Activated CD4-positive, alpha-beta T cell treated with anti-CD3 and anti-CD28 coated beads, Interleukin-2, amount 10 ng/mL, durations not matched to agents 7 days and 5 days (primary cell): ENCODE data around the gene RPP40. TPM values are rescaled to one million over a fixed set of nuclear protein-coding genes. Genes with fewer than 3 reads are reported as not detected.
"Not testable (repeated sequence)": the region's sequence is repeated elsewhere in the genome, so short reads cannot be mapped to it uniquely, and the experiment has no call there.

Experiments
- CTCF ChIA-PET: fragments of 350-600 bp; sonication (Branson Sonifier 250); formaldehyde crosslinking; loops from one replicate; lab custom pipeline; 2021; ENCODE audit warnings: antibody characterized with exemption; lab: Charles Lee
- POLR2A ChIA-PET: fragments of 350-600 bp; sonication (Branson Sonifier 250); formaldehyde crosslinking; loops from one replicate; lab custom pipeline; 2021; ENCODE audit warnings: antibody characterized with exemption; lab: Charles Lee
- DNase-seq: peaks from one replicate; pipeline ENCODE4 v3.0.0-alpha.2; 2020
- H3K27ac Mint-ChIP-seq: one replicate; pipeline ENCODE4 v1.8.0; 2021; ENCODE audit warnings: mild to moderate bottlenecking, moderate library complexity, mixed read lengths
- H3K27me3 Mint-ChIP-seq: one replicate; pipeline ENCODE4 v1.8.0; 2021; ENCODE audit warnings: mixed read lengths
- H3K36me3 Mint-ChIP-seq: one replicate; pipeline ENCODE4 v1.8.0; 2021; ENCODE audit warnings: low read depth, mixed read lengths
- H3K4me1 Mint-ChIP-seq: one replicate; pipeline ENCODE4 v1.8.0; 2021; ENCODE audit warnings: mixed read lengths
- H3K4me3 Mint-ChIP-seq: one replicate; pipeline ENCODE4 v1.8.0; 2021; ENCODE audit warnings: mild to moderate bottlenecking, moderate library complexity, mixed read lengths
- H3K9me3 Mint-ChIP-seq: one replicate; pipeline ENCODE4 v1.8.0; 2021; ENCODE audit warnings: mixed read lengths
- total RNA-seq, 2 experiments: library from RNA; stranded (reverse); gene quantifications; one replicate each; pipeline ENCODE4 v1.2.3, GENCODE V29; 2021

RPP40 gene
- total RNA-seq, 2 experiments from 2014 or later, result 5.8 to 6.2 TPM

GRCh38 chr6:5006222-5006621 lies 2.4 kb upstream of the RPP40 start:
- Mint-ChIP-seq H3K4me3 (no peak overlapping the region), H3K36me3 (peaks cover 2% of the 10 kb centered on the region), H3K27ac (no peak overlapping the region), H3K9me3 (no peaks in the 10 kb centered on the region), H3K27me3 (no peaks in the 10 kb centered on the region), H3K4me1 (peaks cover 21% of the 10 kb centered on the region)
- POLR2A ChIA-PET, result no interaction called here
- DNase-seq, result no peak
- CTCF ChIA-PET, result interaction anchor here (1.0 kb wide), 1 partner anchor 9 kb away, joined by 3 read pairs; no protein-coding TSS in a partner anchor

GRCh38 chr6:5005038-5005433 lies 1.2 kb upstream of the RPP40 start:
- H3K27me3 Mint-ChIP-seq, H3K27ac Mint-ChIP-seq, POLR2A ChIA-PET, CTCF ChIA-PET, H3K36me3 Mint-ChIP-seq, DNase-seq, H3K9me3 Mint-ChIP-seq: not testable (repeated sequence)
- Mint-ChIP-seq H3K4me1 (peaks cover 21% of the 10 kb centered on the region), H3K4me3 (peak overlapping the region; percentile 25)

- Mint-ChIP-seq H3K27me3 (no peaks in the 10 kb centered on the region), H3K27ac (peak overlapping the region; percentile 96), H3K4me3 (peak overlapping the region; percentile 88), H3K9me3 (no peaks in the 10 kb centered on the region), H3K4me1 (peaks cover 21% of the 10 kb centered on the region), H3K36me3 (peaks cover 9% of the 10 kb centered on the region)
- ChIA-PET CTCF (interaction anchor here (0.6 to 2.0 kb wide), 6 partner anchors 10 to 170 kb away, joined by 3 to 10 read pairs (median 4); no protein-coding TSS in a partner anchor), POLR2A (no interaction called here)
- DNase-seq, result no peak
Measured at GRCh38 chr6:5004373-5005037, 668 bp upstream of the RPP40 start.

DNA sequence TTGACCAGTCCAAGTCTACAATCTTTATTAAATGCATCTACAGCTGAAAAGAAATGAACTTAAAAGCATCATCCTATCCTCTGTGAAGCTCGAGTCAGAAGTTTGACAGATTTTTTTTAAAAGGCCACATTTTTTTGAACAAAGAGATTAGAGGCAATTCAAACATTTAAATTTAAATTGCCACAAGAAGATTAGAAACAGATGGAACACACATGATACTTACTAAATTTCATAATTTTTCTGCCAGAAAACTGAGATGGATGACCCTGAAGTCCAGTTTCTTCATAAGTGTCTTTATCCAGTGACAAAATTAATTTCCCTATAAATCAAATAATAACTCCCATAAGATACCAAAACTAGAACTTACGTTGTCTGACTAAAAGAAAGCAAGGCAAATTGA lies 4.3 kb downstream of the RPP40 start:
- no peaks in the 10 kb centered on the region for H3K9me3 Mint-ChIP-seq
- no peak for DNase-seq
- peaks cover 19% of the 10 kb centered on the region for H3K4me1 Mint-ChIP-seq
- H3K36me3 Mint-ChIP-seq, result peaks cover 13% of the 10 kb centered on the region
- CTCF ChIA-PET, result no interaction called here
- H3K27me3 Mint-ChIP-seq, result no peaks in the 10 kb centered on the region
- H3K27ac Mint-ChIP-seq, result no peak overlapping the region
- POLR2A ChIA-PET, result no interaction called here
- no peak overlapping the region for H3K4me3 Mint-ChIP-seq

- no peak for DNase-seq
- Mint-ChIP-seq H3K27ac (no peak overlapping the region), H3K9me3 (no peaks in the 10 kb centered on the region), H3K36me3 (peaks cover 16% of the 10 kb centered on the region), H3K27me3 (no peaks in the 10 kb centered on the region), H3K4me1 (peaks cover 9% of the 10 kb centered on the region), H3K4me3 (no peak overlapping the region)
- ChIA-PET CTCF (no interaction called here), POLR2A (no interaction called here)
Measured at GRCh38 chr6:4997862-4998261, 6.0 kb downstream of the RPP40 start.

- ChIA-PET CTCF (interaction anchor here (1.0 kb wide), 1 partner anchor 8 kb away, joined by 5 read pairs; no protein-coding TSS in a partner anchor), POLR2A (no interaction called here)
- Mint-ChIP-seq H3K36me3 (peaks cover 16% of the 10 kb centered on the region), H3K27ac (no peak overlapping the region), H3K4me1 (no peaks in the 10 kb centered on the region), H3K4me3 (no peak overlapping the region), H3K27me3 (no peaks in the 10 kb centered on the region), H3K9me3 (no peaks in the 10 kb centered on the region)
- DNase-seq, result no peak
Measured at GRCh38 chr6:4994741-4995140, 9.1 kb downstream of the RPP40 start.

GRCh38 chr6:4987432-4987831 lies 16.4 kb downstream of the RPP40 start:
- ChIA-PET POLR2A (no interaction called here), CTCF (interaction anchor here (0.6 kb wide), 1 partner anchor 250 kb away, joined by 3 read pairs; no protein-coding TSS in a partner anchor)
- no peak overlapping the region for H3K27ac Mint-ChIP-seq
- H3K36me3 Mint-ChIP-seq, result peaks cover 7% of the 10 kb centered on the region
- H3K9me3 Mint-ChIP-seq, result no peaks in the 10 kb centered on the region
- no peaks in the 10 kb centered on the region for H3K4me1 Mint-ChIP-seq
- H3K4me3 Mint-ChIP-seq, result no peak overlapping the region
- H3K27me3 Mint-ChIP-seq, result no peaks in the 10 kb centered on the region
- DNase-seq, result no peak

- peaks cover 7% of the 10 kb centered on the region for H3K36me3 Mint-ChIP-seq
- no peaks in the 10 kb centered on the region for H3K9me3 Mint-ChIP-seq
- POLR2A ChIA-PET, result no interaction called here
- CTCF ChIA-PET, result interaction anchor here (0.6 kb wide), 1 partner anchor 250 kb away, joined by 3 read pairs; no protein-coding TSS in a partner anchor
- no peak for DNase-seq
- no peak overlapping the region for H3K27ac Mint-ChIP-seq
- no peaks in the 10 kb centered on the region for H3K4me1 Mint-ChIP-seq
- no peak overlapping the region for H3K4me3 Mint-ChIP-seq
- no peaks in the 10 kb centered on the region for H3K27me3 Mint-ChIP-seq
Measured at GRCh38 chr6:4986999-4987398, 16.8 kb downstream of the RPP40 start.

- ChIA-PET POLR2A (no interaction called here), CTCF (interaction anchor here (0.7 to 0.9 kb wide), 2 partner anchors 41 to 312 kb away, joined by 3 to 4 read pairs; no protein-coding TSS in a partner anchor)
- H3K36me3 Mint-ChIP-seq, result peaks cover 3% of the 10 kb centered on the region
- no peak overlapping the region for H3K27ac Mint-ChIP-seq
- peaks cover 4% of the 10 kb centered on the region for H3K9me3 Mint-ChIP-seq
- H3K4me3 Mint-ChIP-seq, result no peak overlapping the region
- no peaks in the 10 kb centered on the region for H3K27me3 Mint-ChIP-seq
- no peak for DNase-seq
- no peaks in the 10 kb centered on the region for H3K4me1 Mint-ChIP-seq
Measured at GRCh38 chr6:4983322-4983721, 20.5 kb downstream of the RPP40 start.

DNA sequence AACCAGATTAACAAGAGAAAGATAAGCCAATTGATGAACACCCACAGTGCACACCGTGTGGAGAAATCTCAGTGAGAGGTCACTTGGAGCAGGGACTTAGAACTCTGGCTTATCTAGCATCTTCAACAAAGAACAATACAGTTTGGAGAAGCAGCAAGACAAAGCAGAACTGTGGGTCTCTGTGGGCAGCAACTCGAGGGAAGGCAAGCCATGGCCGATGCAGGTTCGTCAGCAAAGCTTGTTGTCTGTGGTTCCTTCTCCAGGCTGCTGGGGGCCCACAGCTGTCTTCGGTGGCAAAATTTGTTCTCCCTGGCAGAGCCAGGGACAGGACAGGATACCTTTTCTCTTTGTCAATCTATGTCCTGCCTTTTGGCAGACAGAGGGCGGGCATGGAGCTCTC lies 22.1 kb downstream of the RPP40 start:
- POLR2A ChIA-PET, result no interaction called here

GRCh38 chr6:4979426-4979825 lies 24.4 kb downstream of the RPP40 start:
- Mint-ChIP-seq H3K4me3 (no peak overlapping the region), H3K27me3 (peaks cover 6% of the 10 kb centered on the region), H3K27ac (no peak overlapping the region), H3K36me3 (peaks cover 3% of the 10 kb centered on the region), H3K9me3 (peaks cover 4% of the 10 kb centered on the region), H3K4me1 (no peaks in the 10 kb centered on the region)
- ChIA-PET POLR2A (no interaction called here), CTCF (no interaction called here)
- DNase-seq, result no peak

More for the DNA sequence above, 22.1 kb downstream of the RPP40 start:
- no peak overlapping the region for H3K4me3 Mint-ChIP-seq
- peaks cover 3% of the 10 kb centered on the region for H3K36me3 Mint-ChIP-seq
- no peak overlapping the region for H3K27ac Mint-ChIP-seq
- H3K27me3 Mint-ChIP-seq, result peaks cover 4% of the 10 kb centered on the region
- peaks cover 4% of the 10 kb centered on the region for H3K9me3 Mint-ChIP-seq
- DNase-seq, result no peak
- CTCF ChIA-PET, result no interaction called here
- no peaks in the 10 kb centered on the region for H3K4me1 Mint-ChIP-seq

DNA sequence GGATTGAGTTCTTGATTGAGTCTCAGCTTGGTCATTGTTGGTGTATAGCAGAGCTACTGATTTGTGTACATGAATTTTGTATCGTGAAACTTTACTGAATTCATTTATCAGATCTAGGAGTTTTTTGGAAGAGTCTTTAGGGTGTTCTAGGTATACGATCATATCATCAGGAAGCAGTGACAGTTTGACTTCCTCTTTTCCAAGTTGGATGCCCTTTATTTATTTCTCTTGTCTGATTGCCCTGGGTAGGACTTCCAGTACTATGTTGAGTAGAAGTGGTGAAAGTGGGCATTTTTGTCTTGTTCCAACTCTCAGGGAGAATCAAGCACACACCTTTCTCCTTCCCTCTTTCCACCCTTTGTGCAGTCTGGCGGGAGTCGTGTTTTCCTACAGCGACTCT lies 26.4 kb downstream of the RPP40 start:
- no peaks in the 10 kb centered on the region for H3K4me1 Mint-ChIP-seq
- no peak overlapping the region for H3K27ac Mint-ChIP-seq
- no peak for DNase-seq
- ChIA-PET CTCF (no interaction called here), POLR2A (no interaction called here)
- no peak overlapping the region for H3K4me3 Mint-ChIP-seq
- peaks cover 6% of the 10 kb centered on the region for H3K27me3 Mint-ChIP-seq
- H3K36me3 Mint-ChIP-seq, result peaks cover 3% of the 10 kb centered on the region
- H3K9me3 Mint-ChIP-seq, result peaks cover 4% of the 10 kb centered on the region

GRCh38 chr6:4975506-4975905 lies 28.3 kb downstream of the RPP40 start:
- POLR2A ChIA-PET, result no interaction called here
- CTCF ChIA-PET, result no interaction called here
- Mint-ChIP-seq H3K4me3 (no peak overlapping the region), H3K9me3 (peaks cover 4% of the 10 kb centered on the region), H3K4me1 (no peaks in the 10 kb centered on the region), H3K36me3 (peaks cover 3% of the 10 kb centered on the region), H3K27ac (no peak overlapping the region), H3K27me3 (peaks cover 6% of the 10 kb centered on the region)
- DNase-seq, result no peak
